Mucosa of gallbladder (tissue), 1 donor: ENCODE results near the gene AKAP4. TPM values are rescaled to one million over a fixed set of nuclear protein-coding genes. Genes with fewer than 3 reads are reported as not detected.

ENCODE experiments used
- total RNA-seq: library from RNA; stranded (reverse); gene quantifications from one replicate; pipeline ENCODE4 v1.2.1, GENCODE V29; 2021
- donor health status: DM: no; HTN: no; CAD: no.

The AKAP4 gene
- total RNA-seq, 1 donor from 2014 or later, result not detected

Other genes starting within 250 kb of the AKAP4 start
- gene CCNB3, start 3.8 kb upstream of the AKAP4 start, total RNA-seq, result 0.78 TPM